Measurements from ENCODE around the gene NACAD.
"Not testable (repeated sequence)": the region's sequence is repeated elsewhere in the genome, so short reads cannot be mapped to it uniquely, and the experiment has no call there.

Gene NACAD

DNA sequence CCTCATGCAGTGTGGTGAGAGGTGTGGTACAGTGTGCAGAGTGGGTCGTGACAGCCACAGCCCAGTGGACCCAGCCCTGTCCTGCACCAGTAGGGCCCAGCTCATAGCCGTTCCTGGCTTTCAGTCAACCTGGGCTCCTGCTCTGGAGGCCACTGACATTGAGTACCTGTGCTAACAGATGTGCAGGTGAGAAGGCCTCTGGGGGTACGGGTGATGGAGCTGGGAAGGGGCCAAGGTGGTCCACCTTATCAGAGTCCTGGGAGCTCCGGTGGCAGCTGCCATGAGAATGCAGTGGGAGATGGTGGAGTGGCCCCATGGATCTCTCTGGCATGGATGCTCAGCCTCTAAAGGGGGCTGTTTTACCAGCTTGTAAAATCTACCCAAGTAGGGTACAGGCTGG, 28.8 kb upstream of the NACAD start:
- DNase-seq (ENCODE audit: low read depth in 4 of 4, low spot score in 1 of 4) = no peak

GRCh38 chr7:45116048-45116447, 27.3 kb upstream of the NACAD start:
- DNase-seq (ENCODE audit: low read depth in 4 of 4, low spot score in 1 of 4) = no peak

- DNase-seq (ENCODE audit: low read depth in 4 of 4, low spot score in 1 of 4) = no peak
Observed at GRCh38 chr7:45114926-45115325, 26.2 kb upstream of the NACAD start.

DNA sequence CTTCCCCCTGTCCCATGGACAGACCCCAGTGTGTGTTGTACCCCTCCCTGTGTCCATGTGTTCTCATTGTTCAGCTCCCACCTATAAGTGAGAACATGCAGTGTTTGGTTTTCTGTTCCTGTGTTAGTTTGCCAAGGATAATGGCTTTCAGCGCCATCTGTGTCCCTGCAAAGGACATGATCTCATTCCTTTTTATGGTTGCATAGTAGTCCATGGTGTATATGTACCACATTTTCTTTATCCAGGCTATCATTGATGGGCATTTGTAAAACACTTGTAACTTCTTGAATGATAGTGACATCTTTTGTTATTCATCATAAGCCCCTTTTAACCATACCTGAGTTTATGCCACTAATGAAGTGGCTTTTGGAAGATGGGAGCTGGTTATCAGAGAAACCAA, 25.5 kb upstream of the NACAD start:
- DNase-seq (ENCODE audit: low read depth in 4 of 4, low spot score in 1 of 4) = not testable (repeated sequence)

DNA sequence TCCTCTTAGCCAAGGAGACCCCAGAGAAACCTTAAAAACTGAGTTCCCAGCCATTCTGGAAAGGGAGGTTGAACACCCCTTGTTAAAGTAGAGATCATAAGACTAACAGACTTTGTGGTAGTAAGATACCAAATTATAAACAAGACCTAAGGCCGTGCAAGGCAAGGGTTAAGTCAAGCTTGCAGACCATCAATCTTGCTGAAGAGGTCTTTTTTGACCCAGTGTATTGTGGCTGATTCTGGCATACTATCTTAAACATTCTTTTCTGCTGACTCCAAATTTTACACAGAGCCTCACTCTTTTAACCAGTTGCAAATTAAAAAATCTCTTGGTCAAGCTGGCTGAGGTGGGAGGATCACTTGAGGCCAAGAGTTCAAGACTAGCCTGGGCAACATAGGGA, 23.9 kb upstream of the NACAD start:
- no peak for DNase-seq (ENCODE audit: low read depth in 4 of 4, low spot score in 1 of 4)

GRCh38 chr7:45111298-45112223, 22.8 kb upstream of the NACAD start, which contains the start of gene TBRG4:
TSS of gene TBRG4 (minus strand) at chr7:45111697. CDS start at chr7:45109237, 2,460 bp downstream.
- peak; percentile 87 to 93 (median 90) for DNase-seq (ENCODE audit: low read depth in 4 of 4, low spot score in 1 of 4)

GRCh38 chr7:45108863-45109262, 20.1 kb upstream of the NACAD start:
- DNase-seq (ENCODE audit: low read depth in 4 of 4, low spot score in 1 of 4) = no peak

DNA sequence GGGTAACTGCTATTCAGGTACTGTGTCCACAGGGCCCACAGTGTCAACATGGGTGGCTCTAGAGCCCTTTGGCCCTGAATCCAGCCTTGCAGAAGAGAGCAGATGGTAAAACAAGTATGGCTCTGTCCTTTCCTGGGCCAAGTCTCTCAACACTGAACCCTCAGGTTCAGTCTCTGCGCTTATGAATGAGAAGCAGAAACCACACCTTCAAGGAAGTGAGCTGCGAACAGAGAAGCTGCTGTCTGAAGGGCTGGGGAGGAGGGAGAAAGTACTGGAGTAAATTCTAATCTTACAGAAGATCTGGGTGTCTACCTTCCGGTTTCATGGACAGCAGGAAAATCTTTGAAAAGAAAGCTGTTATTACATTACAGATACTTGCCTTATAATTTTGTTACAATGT, 18.6 kb upstream of the NACAD start:
- DNase-seq (ENCODE audit: low read depth in 4 of 4, low spot score in 1 of 4) = no peak

- DNase-seq (ENCODE audit: low read depth in 4 of 4, low spot score in 1 of 4) = no peak
Observed at GRCh38 chr7:45106820-45107219, 18.1 kb upstream of the NACAD start.

- DNase-seq (ENCODE audit: low read depth in 4 of 4, low spot score in 1 of 4) = no peak
Observed at GRCh38 chr7:45105588-45106188, 16.9 kb upstream of the NACAD start.

GRCh38 chr7:45104844-45105587, 16.2 kb upstream of the NACAD start:
- DNase-seq (ENCODE audit: low read depth in 4 of 4, low spot score in 1 of 4) = no peak

DNA sequence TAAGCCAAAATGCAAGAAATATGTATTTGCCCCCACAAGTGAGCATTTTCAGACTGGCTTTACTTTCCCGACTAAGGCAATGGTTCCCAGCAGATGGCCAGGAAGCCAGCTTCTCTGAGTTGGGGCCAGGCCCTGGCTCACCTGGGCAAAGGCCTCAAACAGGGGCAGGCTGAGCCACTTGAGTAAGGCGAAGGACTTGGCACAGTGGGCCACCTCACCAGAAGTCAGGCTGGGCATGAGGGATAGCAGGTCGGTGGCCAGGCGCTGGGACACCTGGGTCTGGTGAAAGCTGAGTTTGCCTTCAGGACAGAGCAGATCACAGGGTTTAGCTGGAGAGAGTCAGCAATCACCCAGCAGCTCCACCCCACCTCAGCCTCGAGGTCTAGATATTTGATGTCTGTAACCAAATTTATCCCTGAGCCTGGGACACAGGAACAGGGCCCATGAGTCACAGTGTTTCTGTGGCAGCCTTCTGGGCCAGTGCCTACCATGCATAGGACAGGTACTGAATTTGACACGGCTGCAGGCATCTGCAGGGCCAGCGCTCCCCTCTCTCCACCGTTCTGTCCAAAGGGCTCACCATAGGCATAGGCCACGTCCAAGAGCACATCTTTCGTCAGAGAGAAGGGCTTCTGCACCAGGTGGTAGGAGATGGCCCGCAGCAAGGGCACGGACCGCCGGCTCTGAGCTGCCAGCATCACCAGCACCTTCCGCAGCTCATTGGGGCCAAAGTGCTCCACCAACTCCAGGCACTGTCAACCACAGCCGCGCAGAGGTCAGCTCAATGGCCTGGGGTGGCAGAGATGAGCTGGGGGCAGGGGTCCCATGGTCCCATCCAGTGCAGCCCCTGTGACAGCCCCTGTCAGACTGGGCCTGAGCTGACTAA, 15.4 kb upstream of the NACAD start:
- DNase-seq (ENCODE audit: low read depth in 4 of 4, low spot score in 1 of 4) = no peak

DNA sequence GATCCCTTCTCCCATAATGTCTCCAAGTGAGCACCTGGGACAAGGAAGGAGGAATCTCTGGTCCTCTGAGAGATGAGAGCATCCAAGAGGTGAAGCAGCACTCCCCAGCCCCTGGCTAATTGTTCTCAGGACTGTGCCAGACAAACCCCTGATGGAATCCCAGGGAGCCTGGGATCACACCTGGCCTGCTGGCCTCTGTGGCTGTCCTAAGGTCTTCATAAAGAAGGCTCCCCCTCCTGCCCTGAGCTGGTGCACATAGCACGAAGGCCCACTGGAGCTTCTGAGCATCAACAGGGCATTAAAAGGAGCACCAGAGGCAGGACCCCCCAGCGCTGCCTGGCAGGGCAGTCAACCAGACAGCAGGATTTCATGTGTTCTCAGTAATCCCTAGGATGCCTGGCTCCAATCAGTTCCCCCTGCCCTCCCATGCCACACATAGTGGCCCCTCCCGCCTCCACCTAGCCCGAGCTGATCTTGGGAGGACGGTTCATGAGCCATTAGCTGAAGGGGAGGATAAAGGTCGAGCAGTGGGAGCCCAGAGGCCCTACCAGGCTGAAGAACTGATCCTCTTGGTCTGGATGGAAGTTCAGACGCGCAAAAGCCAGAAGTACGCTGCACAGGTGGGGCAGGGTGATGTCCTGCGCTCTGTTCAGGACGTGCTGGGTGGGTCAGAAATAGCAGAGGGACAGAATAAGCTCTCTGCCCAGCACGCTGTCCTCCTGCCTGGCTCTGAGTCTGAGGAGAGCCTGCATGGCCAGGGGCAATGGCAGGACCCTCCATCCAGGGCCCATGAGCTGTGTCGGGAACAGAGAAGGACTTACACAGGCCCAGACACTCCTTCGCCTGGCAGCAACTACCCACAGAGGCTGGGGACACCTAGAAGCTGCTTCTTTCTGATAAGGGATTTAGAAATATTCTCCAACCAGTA, 14.3 kb upstream of the NACAD start:
- no peak for DNase-seq (ENCODE audit: low read depth in 4 of 4, low spot score in 1 of 4)

- DNase-seq (ENCODE audit: low read depth in 4 of 4, low spot score in 1 of 4) = no peak
Observed at GRCh38 chr7:45101748-45102147, 13.0 kb upstream of the NACAD start.

GRCh38 chr7:45100761-45101480, 12.2 kb upstream of the NACAD start:
- DNase-seq (ENCODE audit: low read depth in 4 of 4, low spot score in 1 of 4) = no peak

DNA sequence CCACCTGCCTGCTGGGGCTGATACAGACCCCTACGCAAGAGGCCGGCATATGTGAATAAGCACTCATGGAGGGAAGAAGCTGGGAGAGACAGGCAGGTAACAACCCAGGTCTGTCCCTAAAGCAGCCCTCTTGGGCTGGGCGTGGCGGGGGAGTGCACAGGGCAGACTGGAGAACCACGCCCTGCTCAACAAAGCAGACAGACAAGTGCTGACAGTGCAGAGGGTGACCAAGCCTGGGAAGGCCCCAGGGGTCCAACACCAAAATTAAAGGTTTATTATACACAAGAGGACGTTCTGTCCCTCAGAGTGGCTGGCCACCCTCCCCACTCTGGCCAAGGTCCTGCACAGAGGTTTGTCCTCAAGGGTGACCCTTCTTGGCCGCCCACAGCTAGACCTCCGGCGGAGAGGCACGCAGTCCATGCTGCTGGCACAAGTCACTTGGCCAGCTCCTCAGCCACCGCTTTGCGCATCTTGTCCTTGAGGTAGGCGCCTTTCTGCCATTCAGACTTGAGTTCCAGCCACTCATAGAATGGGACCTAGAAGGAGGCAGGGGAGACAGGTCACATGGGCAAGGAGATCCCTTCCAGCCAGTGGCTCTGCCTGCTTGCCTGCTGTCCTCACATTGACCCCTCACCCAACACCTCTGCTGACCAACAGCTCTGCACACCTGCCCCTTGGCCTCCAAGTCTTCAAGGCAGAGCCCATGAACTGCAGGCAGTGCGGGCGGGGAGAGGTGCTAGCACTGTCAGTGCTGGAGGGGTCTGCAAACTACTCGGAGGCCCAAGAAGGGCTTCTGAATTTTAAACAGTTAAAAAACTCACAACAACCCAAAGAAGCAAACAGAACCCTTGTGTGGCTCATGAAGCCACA, 11.4 kb upstream of the NACAD start:
- DNase-seq (ENCODE audit: low read depth in 4 of 4, low spot score in 1 of 4) = no peak

- DNase-seq (ENCODE audit: low read depth in 4 of 4, low spot score in 1 of 4) = no peak
Observed at GRCh38 chr7:45098983-45099839, 10.4 kb upstream of the NACAD start.
